ENCODE measurements around the gene GDE1. TPM values are rescaled to one million over a fixed set of nuclear protein-coding genes. Genes with fewer than 3 reads are reported as not detected.

Gene GDE1
- 59.1 TPM for polyA plus RNA-seq (2013, experiment 1 of 2)
- polyA plus RNA-seq (2013, experiment 2 of 2), result 60.8 TPM

GRCh38 chr16:19521471-19522396, at the start of gene GDE1:
GDE1 (minus strand) TSS chr16:19522098; CDS start chr16:19521964, 134 bp downstream.
- H3K4me1 ChIP-seq (ENCODE audit: control insufficient read depth, insufficient read depth, low read length, poor library complexity, severe bottlenecking), result peaks cover 10% of the 10 kb centered on the region
- 0% methylated on average over 52 to 57 of the region's 62 CpGs for WGBS, 2 experiments (ENCODE audit: insufficient coverage in 2 of 2)
- no peaks in the 10 kb centered on the region for H3K9me3 ChIP-seq (ENCODE audit: control insufficient read depth, low read length)
- peak within 1 kb of the TSS; percentile 62 for H3K27ac ChIP-seq (ENCODE audit: low read depth, low read length, severe bottlenecking)
- H3K36me3 ChIP-seq (ENCODE audit: control insufficient read depth, insufficient read depth, low read length), result peaks cover 16% of the 10 kb centered on the region
- peak within 1 kb of the TSS; percentile 81 for H3K4me3 ChIP-seq (ENCODE audit: extremely low read depth, insufficient read depth, low read length, poor library complexity, severe bottlenecking)

GRCh38 chr16:19567560-19567959, 45.7 kb upstream of the GDE1 start:
- WGBS, 2 experiments (ENCODE audit: insufficient coverage in 2 of 2), result 88 to 94% methylated on average over 7 of the region's 8 CpGs
- no peaks in the 10 kb centered on the region for H3K4me1 ChIP-seq (ENCODE audit: control insufficient read depth, insufficient read depth, low read length, poor library complexity, severe bottlenecking)
- no peak overlapping the region for H3K27ac ChIP-seq (ENCODE audit: low read depth, low read length, severe bottlenecking)
- peaks cover 8% of the 10 kb centered on the region for H3K9me3 ChIP-seq (ENCODE audit: control insufficient read depth, low read length)
- peaks cover 73% of the 10 kb centered on the region for H3K36me3 ChIP-seq (ENCODE audit: control insufficient read depth, insufficient read depth, low read length)
- no peak overlapping the region for H3K4me3 ChIP-seq (ENCODE audit: extremely low read depth, insufficient read depth, low read length, poor library complexity, severe bottlenecking)

- Histone ChIP-seq H3K4me3 (ENCODE audit: extremely low read depth, insufficient read depth, low read length, poor library complexity, severe bottlenecking) (no peak overlapping the region), H3K27ac (ENCODE audit: low read depth, low read length, severe bottlenecking) (no peak overlapping the region), H3K36me3 (ENCODE audit: control insufficient read depth, insufficient read depth, low read length) (peaks cover 62% of the 10 kb centered on the region), H3K4me1 (ENCODE audit: control insufficient read depth, insufficient read depth, low read length, poor library complexity, severe bottlenecking) (no peaks in the 10 kb centered on the region), H3K9me3 (ENCODE audit: control insufficient read depth, low read length) (peaks cover 11% of the 10 kb centered on the region)
- WGBS, 2 experiments (ENCODE audit: insufficient coverage in 2 of 2), result 79 to 100% methylated on average over 2 of the region's 3 CpGs
Observed at GRCh38 chr16:19566362-19566761, 44.5 kb upstream of the GDE1 start.

GRCh38 chr16:19563377-19563776, 41.5 kb upstream of the GDE1 start:
- Histone ChIP-seq H3K36me3 (ENCODE audit: control insufficient read depth, insufficient read depth, low read length) (peaks cover 42% of the 10 kb centered on the region), H3K4me3 (ENCODE audit: extremely low read depth, insufficient read depth, low read length, poor library complexity, severe bottlenecking) (no peak overlapping the region), H3K4me1 (ENCODE audit: control insufficient read depth, insufficient read depth, low read length, poor library complexity, severe bottlenecking) (no peaks in the 10 kb centered on the region), H3K9me3 (ENCODE audit: control insufficient read depth, low read length) (peaks cover 11% of the 10 kb centered on the region), H3K27ac (ENCODE audit: low read depth, low read length, severe bottlenecking) (no peak overlapping the region)
- 92 to 97% methylated on average over 4 of the region's 4 CpGs for WGBS, 2 experiments (ENCODE audit: insufficient coverage in 2 of 2)

- no peak overlapping the region for H3K27ac ChIP-seq (ENCODE audit: low read depth, low read length, severe bottlenecking)
Observed at GRCh38 chr16:19560078-19560477, 38.2 kb upstream of the GDE1 start.

GRCh38 chr16:19559242-19559910, 37.5 kb upstream of the GDE1 start:
- Histone ChIP-seq H3K36me3 (ENCODE audit: control insufficient read depth, insufficient read depth, low read length) (peaks cover 12% of the 10 kb centered on the region), H3K27ac (ENCODE audit: low read depth, low read length, severe bottlenecking) (no peak overlapping the region), H3K4me3 (ENCODE audit: extremely low read depth, insufficient read depth, low read length, poor library complexity, severe bottlenecking) (no peak overlapping the region), H3K9me3 (ENCODE audit: control insufficient read depth, low read length) (peaks cover 11% of the 10 kb centered on the region), H3K4me1 (ENCODE audit: control insufficient read depth, insufficient read depth, low read length, poor library complexity, severe bottlenecking) (no peaks in the 10 kb centered on the region)
- WGBS, 2 experiments (ENCODE audit: insufficient coverage in 2 of 2), result 84 to 89% methylated on average over 5 to 9 of the region's 10 CpGs

More at GRCh38 chr16:19560078-19560477, 38.2 kb upstream of the GDE1 start:
- no peak overlapping the region for H3K4me3 ChIP-seq (ENCODE audit: extremely low read depth, insufficient read depth, low read length, poor library complexity, severe bottlenecking)
- H3K9me3 ChIP-seq (ENCODE audit: control insufficient read depth, low read length), result peaks cover 11% of the 10 kb centered on the region
- peaks cover 17% of the 10 kb centered on the region for H3K36me3 ChIP-seq (ENCODE audit: control insufficient read depth, insufficient read depth, low read length)
- no peaks in the 10 kb centered on the region for H3K4me1 ChIP-seq (ENCODE audit: control insufficient read depth, insufficient read depth, low read length, poor library complexity, severe bottlenecking)
- WGBS, 2 experiments (ENCODE audit: insufficient coverage in 2 of 2), result 93 to 100% methylated on average over 2 of the region's 4 CpGs

GRCh38 chr16:19555938-19556771, 34.3 kb upstream of the GDE1 start:
- H3K4me3 ChIP-seq (ENCODE audit: extremely low read depth, insufficient read depth, low read length, poor library complexity, severe bottlenecking), result peak overlapping the region; percentile 88
- WGBS, 2 experiments (ENCODE audit: insufficient coverage in 2 of 2), result 10% methylated on average over 6 to 7 of the region's 19 CpGs
- peaks cover 10% of the 10 kb centered on the region for H3K36me3 ChIP-seq (ENCODE audit: control insufficient read depth, insufficient read depth, low read length)
- peak overlapping the region; percentile 97 for H3K27ac ChIP-seq (ENCODE audit: low read depth, low read length, severe bottlenecking)
- no peaks in the 10 kb centered on the region for H3K9me3 ChIP-seq (ENCODE audit: control insufficient read depth, low read length)
- no peaks in the 10 kb centered on the region for H3K4me1 ChIP-seq (ENCODE audit: control insufficient read depth, insufficient read depth, low read length, poor library complexity, severe bottlenecking)

GRCh38 chr16:19555186-19555937, 33.5 kb upstream of the GDE1 start, which contains the start of gene VPS35L:
VPS35L (plus strand) TSS chr16:19555703; CDS start chr16:19555730, 27 bp downstream.
- WGBS, 2 experiments (ENCODE audit: insufficient coverage in 2 of 2), result 0 to 1% methylated on average over 31 to 48 of the region's 53 CpGs

GRCh38 chr16:19549673-19550072, 27.8 kb upstream of the GDE1 start:
- no peaks in the 10 kb centered on the region for H3K9me3 ChIP-seq (ENCODE audit: control insufficient read depth, low read length)
- no peaks in the 10 kb centered on the region for H3K4me1 ChIP-seq (ENCODE audit: control insufficient read depth, insufficient read depth, low read length, poor library complexity, severe bottlenecking)
- no peak overlapping the region for H3K4me3 ChIP-seq (ENCODE audit: extremely low read depth, insufficient read depth, low read length, poor library complexity, severe bottlenecking)
- H3K27ac ChIP-seq (ENCODE audit: low read depth, low read length, severe bottlenecking), result no peak overlapping the region
- peaks cover 24% of the 10 kb centered on the region for H3K36me3 ChIP-seq (ENCODE audit: control insufficient read depth, insufficient read depth, low read length)

More at GRCh38 chr16:19555186-19555937, 33.5 kb upstream of the GDE1 start, which contains the start of gene VPS35L:
- no peaks in the 10 kb centered on the region for H3K4me1 ChIP-seq (ENCODE audit: control insufficient read depth, insufficient read depth, low read length, poor library complexity, severe bottlenecking)
- H3K4me3 ChIP-seq (ENCODE audit: extremely low read depth, insufficient read depth, low read length, poor library complexity, severe bottlenecking), result peak within 1 kb of the TSS; percentile 88
- peak within 1 kb of the TSS; percentile 97 for H3K27ac ChIP-seq (ENCODE audit: low read depth, low read length, severe bottlenecking)
- H3K36me3 ChIP-seq (ENCODE audit: control insufficient read depth, insufficient read depth, low read length), result peaks cover 12% of the 10 kb centered on the region
- no peaks in the 10 kb centered on the region for H3K9me3 ChIP-seq (ENCODE audit: control insufficient read depth, low read length)

Measured in mesodermal cell (in vitro differentiated cells).